ENCODE results near the gene NCMAP.

NCMAP gene

DNA sequence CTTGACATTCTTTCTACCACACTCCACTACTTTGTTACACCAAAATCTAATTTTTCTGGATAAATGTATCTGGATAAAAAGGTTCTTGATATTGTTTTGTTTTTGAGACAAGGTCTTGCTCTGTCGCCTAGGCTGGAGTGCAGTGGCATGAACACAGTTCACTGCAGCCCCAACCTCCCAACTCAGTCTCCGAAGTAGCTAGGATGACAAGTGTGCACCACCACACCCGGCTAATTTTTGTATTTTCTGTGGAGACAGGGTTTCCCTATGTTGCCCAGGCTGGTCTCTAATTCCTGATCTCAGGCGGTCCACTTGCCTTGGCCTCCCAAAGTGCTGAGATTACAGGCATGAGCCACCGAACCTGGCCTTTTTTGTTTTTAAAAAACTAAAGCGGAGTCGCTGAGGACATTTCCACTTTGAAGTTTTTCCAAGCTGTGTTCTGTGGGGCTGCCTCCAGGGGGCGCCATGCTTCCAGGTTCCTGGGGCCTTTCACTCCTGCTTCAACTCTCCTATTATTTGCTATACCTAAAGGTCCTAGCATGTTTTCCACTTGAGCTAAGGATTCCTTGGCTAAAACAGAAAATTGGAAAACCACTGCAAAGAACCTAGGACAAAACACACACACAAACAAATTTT, 14.1 kb upstream of the NCMAP start:
- H3K9me3 ChIP-seq (replicated peaks in 1 of 2; ENCODE audit: control insufficient read depth in 2 of 2, insufficient read depth in 1 of 2, low read depth in 1 of 2, low read length in 2 of 2): no peaks in the 10 kb centered on the region
- H3K4me1 ChIP-seq (ENCODE audit: control insufficient read depth in 2 of 2, insufficient read depth in 1 of 2, low read depth in 1 of 2, low read length in 2 of 2): no peaks in the 10 kb centered on the region
- H3K14ac ChIP-seq (ENCODE audit: low read length): no peak overlapping the region
- H2BK15ac ChIP-seq (ENCODE audit: low read length): no peak overlapping the region
- no peak overlapping the region for H3K18ac ChIP-seq (ENCODE audit: low read length)
- no peak overlapping the region for H3K4me2 ChIP-seq (ENCODE audit: insufficient read depth, low read length, poor library complexity, severe bottlenecking)
- H3K79me1 ChIP-seq (ENCODE audit: low read depth, low read length): no peaks in the 10 kb centered on the region
- H4K8ac ChIP-seq (ENCODE audit: low read depth, low read length): no peak overlapping the region
- H2BK120ac ChIP-seq (ENCODE audit: low read depth, low read length): no peak overlapping the region
- H2AK5ac ChIP-seq (ENCODE audit: low read depth, low read length): no peak overlapping the region
- H3K27me3 ChIP-seq (ENCODE audit: control insufficient read depth in 3 of 3, insufficient read depth in 3 of 3, low read depth in 1 of 3, low read length in 3 of 3): peaks cover 0 to 23% (median 0%) of the 10 kb centered on the region in 3 experiments
- H2BK12ac ChIP-seq (ENCODE audit: low read length): no peak overlapping the region
- DNase-seq (ENCODE audit: low spot score): no peak
- no peak overlapping the region for H3K4me3 ChIP-seq (ENCODE audit: low read length in 2 of 2)
- no peak overlapping the region for H2AFZ ChIP-seq (ENCODE audit: low read length)
- H4K91ac ChIP-seq (ENCODE audit: low read depth, low read length, poor library complexity): no peak overlapping the region
- no peak overlapping the region for H3K27ac ChIP-seq (replicated peaks; ENCODE audit: low read length)
- H2BK5ac ChIP-seq (ENCODE audit: low read length): no peak overlapping the region
- no peak overlapping the region for H3K4ac ChIP-seq (ENCODE audit: low read length)
- no CpG with 5 or more reads among the region's 8 CpGs for WGBS, 2 donors (ENCODE audit: extremely low coverage in 2 of 2, insufficient read length in 2 of 2, insufficient replicate concordance in 1 of 2)
- no peaks in the 10 kb centered on the region for H3K36me3 ChIP-seq (replicated peaks in 1 of 2; ENCODE audit: control insufficient read depth in 2 of 2, insufficient read depth in 2 of 2, low read length in 2 of 2)
- H3K23ac ChIP-seq (ENCODE audit: low read depth, low read length, poor library complexity): no peak overlapping the region
- H3K9ac ChIP-seq (ENCODE audit: low read depth, low read length, poor library complexity): no peak overlapping the region

DNA sequence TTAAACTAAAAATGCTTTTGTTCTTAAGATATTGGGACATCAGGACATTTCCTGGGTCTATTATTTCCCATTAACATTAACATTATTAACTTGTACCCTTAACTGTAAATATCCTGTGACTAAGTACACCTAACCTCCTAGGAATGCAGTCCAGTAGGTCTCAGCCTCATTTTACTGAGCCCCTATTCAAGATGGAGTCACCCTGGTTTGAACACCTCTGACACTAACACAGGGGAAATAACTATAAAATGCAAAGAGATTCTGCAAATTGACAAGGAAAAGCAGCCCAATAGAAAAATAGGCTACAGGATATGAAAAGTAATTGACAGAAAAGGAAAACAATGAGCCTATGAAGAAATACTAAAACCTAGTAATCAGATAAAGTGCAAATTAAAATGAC, 11.6 kb upstream of the NCMAP start:
- Histone ChIP-seq H3K23ac (ENCODE audit: low read depth, low read length, poor library complexity) (no peak overlapping the region), H3K27ac (replicated peaks; ENCODE audit: low read length) (no peak overlapping the region), H4K91ac (ENCODE audit: low read depth, low read length, poor library complexity) (no peak overlapping the region), H2BK12ac (ENCODE audit: low read length) (no peak overlapping the region), H3K4ac (ENCODE audit: low read length) (no peak overlapping the region), H3K79me1 (ENCODE audit: low read depth, low read length) (no peaks in the 10 kb centered on the region), H2BK120ac (ENCODE audit: low read depth, low read length) (no peak overlapping the region), H4K8ac (ENCODE audit: low read depth, low read length) (no peak overlapping the region), H2BK5ac (ENCODE audit: low read length) (no peak overlapping the region), H3K4me2 (ENCODE audit: insufficient read depth, low read length, poor library complexity, severe bottlenecking) (no peak overlapping the region), H2BK15ac (ENCODE audit: low read length) (no peak overlapping the region), H3K27me3 (ENCODE audit: control insufficient read depth in 3 of 3, insufficient read depth in 3 of 3, low read depth in 1 of 3, low read length in 3 of 3) (peaks cover 0 to 17% (median 0%) of the 10 kb centered on the region in 3 experiments), H3K36me3 (replicated peaks in 1 of 2; ENCODE audit: control insufficient read depth in 2 of 2, insufficient read depth in 2 of 2, low read length in 2 of 2) (no peaks in the 10 kb centered on the region), H3K4me1 (ENCODE audit: control insufficient read depth in 2 of 2, insufficient read depth in 1 of 2, low read depth in 1 of 2, low read length in 2 of 2) (no peaks in the 10 kb centered on the region), H2AK5ac (ENCODE audit: low read depth, low read length) (no peak overlapping the region), H3K14ac (ENCODE audit: low read length) (no peak overlapping the region), H3K9ac (ENCODE audit: low read depth, low read length, poor library complexity) (no peak overlapping the region), H3K9me3 (replicated peaks in 1 of 2; ENCODE audit: control insufficient read depth in 2 of 2, insufficient read depth in 1 of 2, low read depth in 1 of 2, low read length in 2 of 2) (no peaks in the 10 kb centered on the region), H3K18ac (ENCODE audit: low read length) (no peak overlapping the region), H2AFZ (ENCODE audit: low read length) (no peak overlapping the region), H3K4me3 (ENCODE audit: low read length in 2 of 2) (no peak overlapping the region)
- DNase-seq (ENCODE audit: low spot score): no peak

DNA sequence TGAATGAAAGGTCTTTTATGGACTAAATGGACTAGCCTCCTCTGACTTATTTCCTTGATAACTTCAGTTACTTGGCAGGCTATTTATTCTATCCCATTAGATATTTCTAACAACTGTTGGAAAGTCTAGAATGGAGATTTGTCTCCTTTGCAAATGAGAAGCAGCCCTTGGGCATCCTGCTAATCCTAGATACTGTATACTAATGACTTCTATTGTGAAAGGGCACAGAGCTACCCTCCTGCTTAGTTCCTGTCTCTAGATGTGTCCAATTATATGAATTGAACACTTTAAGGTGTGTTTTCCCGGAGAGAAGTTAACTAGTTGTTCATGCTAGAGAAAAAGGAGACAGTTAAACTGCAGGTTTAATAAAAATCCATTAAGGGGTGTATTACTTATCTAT, 10.2 kb upstream of the NCMAP start:
- H3K4ac ChIP-seq (ENCODE audit: low read length): no peak overlapping the region
- no peak overlapping the region for H2BK120ac ChIP-seq (ENCODE audit: low read depth, low read length)
- no peak overlapping the region for H2AFZ ChIP-seq (ENCODE audit: low read length)
- H3K36me3 ChIP-seq (replicated peaks in 1 of 2; ENCODE audit: control insufficient read depth in 2 of 2, insufficient read depth in 2 of 2, low read length in 2 of 2): no peaks in the 10 kb centered on the region
- no peak overlapping the region for H3K14ac ChIP-seq (ENCODE audit: low read length)
- DNase-seq (ENCODE audit: low spot score): no peak
- no peak overlapping the region for H2BK5ac ChIP-seq (ENCODE audit: low read length)
- H3K9ac ChIP-seq (ENCODE audit: low read depth, low read length, poor library complexity): no peak overlapping the region
- H3K79me1 ChIP-seq (ENCODE audit: low read depth, low read length): no peaks in the 10 kb centered on the region
- no peak overlapping the region for H2BK12ac ChIP-seq (ENCODE audit: low read length)
- H3K23ac ChIP-seq (ENCODE audit: low read depth, low read length, poor library complexity): no peak overlapping the region
- H4K91ac ChIP-seq (ENCODE audit: low read depth, low read length, poor library complexity): no peak overlapping the region
- peaks cover 0 to 10% (median 0%) of the 10 kb centered on the region in 3 experiments for H3K27me3 ChIP-seq (ENCODE audit: control insufficient read depth in 3 of 3, insufficient read depth in 3 of 3, low read depth in 1 of 3, low read length in 3 of 3)
- H2BK15ac ChIP-seq (ENCODE audit: low read length): no peak overlapping the region
- H3K4me3 ChIP-seq (ENCODE audit: low read length in 2 of 2): no peak overlapping the region
- no peak overlapping the region for H4K8ac ChIP-seq (ENCODE audit: low read depth, low read length)
- H3K18ac ChIP-seq (ENCODE audit: low read length): no peak overlapping the region
- no peak overlapping the region for H3K27ac ChIP-seq (replicated peaks; ENCODE audit: low read length)
- H3K9me3 ChIP-seq (replicated peaks in 1 of 2; ENCODE audit: control insufficient read depth in 2 of 2, insufficient read depth in 1 of 2, low read depth in 1 of 2, low read length in 2 of 2): no peaks in the 10 kb centered on the region
- no CpG with 5 or more reads among the region's 1 CpG for WGBS, 2 donors (ENCODE audit: extremely low coverage in 2 of 2, insufficient read length in 2 of 2, insufficient replicate concordance in 1 of 2)
- no peak overlapping the region for H2AK5ac ChIP-seq (ENCODE audit: low read depth, low read length)
- no peaks in the 10 kb centered on the region for H3K4me1 ChIP-seq (ENCODE audit: control insufficient read depth in 2 of 2, insufficient read depth in 1 of 2, low read depth in 1 of 2, low read length in 2 of 2)
- H3K4me2 ChIP-seq (ENCODE audit: insufficient read depth, low read length, poor library complexity, severe bottlenecking): no peak overlapping the region

DNA sequence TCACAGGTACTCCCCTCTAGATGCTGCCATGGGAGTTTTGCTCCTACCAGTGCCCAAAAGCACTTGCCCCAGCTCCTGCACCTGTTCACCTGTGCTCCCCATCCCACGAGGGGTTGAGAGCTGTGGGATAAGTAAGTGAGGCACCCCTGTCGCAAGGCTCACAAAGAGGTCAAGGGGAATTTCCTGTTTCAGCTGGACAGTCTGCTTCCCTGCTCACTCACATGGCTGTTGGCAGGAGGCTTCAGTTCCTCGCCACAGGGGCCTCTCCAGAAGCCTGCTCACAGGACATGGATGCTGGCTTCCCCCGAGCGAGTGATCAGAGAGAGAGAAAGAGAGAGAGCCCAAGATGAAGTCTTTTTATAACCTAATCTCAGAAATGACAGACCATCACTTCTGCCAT, 8.7 kb upstream of the NCMAP start:
- no peak overlapping the region for H2BK15ac ChIP-seq (ENCODE audit: low read length)
- no peaks in the 10 kb centered on the region for H3K36me3 ChIP-seq (replicated peaks in 1 of 2; ENCODE audit: control insufficient read depth in 2 of 2, insufficient read depth in 2 of 2, low read length in 2 of 2)
- peaks cover 0 to 10% (median 0%) of the 10 kb centered on the region in 3 experiments for H3K27me3 ChIP-seq (ENCODE audit: control insufficient read depth in 3 of 3, insufficient read depth in 3 of 3, low read depth in 1 of 3, low read length in 3 of 3)
- no peak overlapping the region for H3K23ac ChIP-seq (ENCODE audit: low read depth, low read length, poor library complexity)
- H3K4me1 ChIP-seq (ENCODE audit: control insufficient read depth in 2 of 2, insufficient read depth in 1 of 2, low read depth in 1 of 2, low read length in 2 of 2): peaks cover 3 to 7% of the 10 kb centered on the region in 2 donors
- no peak overlapping the region for H3K9ac ChIP-seq (ENCODE audit: low read depth, low read length, poor library complexity)
- no peak overlapping the region for H2BK12ac ChIP-seq (ENCODE audit: low read length)
- no peak overlapping the region for H4K8ac ChIP-seq (ENCODE audit: low read depth, low read length)
- no peak overlapping the region for H3K4me3 ChIP-seq (ENCODE audit: low read length in 2 of 2)
- H2AK5ac ChIP-seq (ENCODE audit: low read depth, low read length): no peak overlapping the region
- H3K14ac ChIP-seq (ENCODE audit: low read length): no peak overlapping the region
- no peak overlapping the region for H2AFZ ChIP-seq (ENCODE audit: low read length)
- H2BK5ac ChIP-seq (ENCODE audit: low read length): no peak overlapping the region
- no peak overlapping the region for H2BK120ac ChIP-seq (ENCODE audit: low read depth, low read length)
- H3K9me3 ChIP-seq (replicated peaks in 1 of 2; ENCODE audit: control insufficient read depth in 2 of 2, insufficient read depth in 1 of 2, low read depth in 1 of 2, low read length in 2 of 2): no peaks in the 10 kb centered on the region
- H3K27ac ChIP-seq (replicated peaks; ENCODE audit: low read length): no peak overlapping the region
- DNase-seq (ENCODE audit: low spot score): no peak
- H4K91ac ChIP-seq (ENCODE audit: low read depth, low read length, poor library complexity): no peak overlapping the region
- no peak overlapping the region for H3K4me2 ChIP-seq (ENCODE audit: insufficient read depth, low read length, poor library complexity, severe bottlenecking)
- no peaks in the 10 kb centered on the region for H3K79me1 ChIP-seq (ENCODE audit: low read depth, low read length)
- H3K4ac ChIP-seq (ENCODE audit: low read length): no peak overlapping the region
- no CpG with 5 or more reads among the region's 5 CpGs for WGBS, 2 donors (ENCODE audit: extremely low coverage in 2 of 2, insufficient read length in 2 of 2, insufficient replicate concordance in 1 of 2)
- H3K18ac ChIP-seq (ENCODE audit: low read length): no peak overlapping the region

Measured in neuronal stem cell (in vitro differentiated cells).